ENCODE data around the gene FAM240B.

DNA sequence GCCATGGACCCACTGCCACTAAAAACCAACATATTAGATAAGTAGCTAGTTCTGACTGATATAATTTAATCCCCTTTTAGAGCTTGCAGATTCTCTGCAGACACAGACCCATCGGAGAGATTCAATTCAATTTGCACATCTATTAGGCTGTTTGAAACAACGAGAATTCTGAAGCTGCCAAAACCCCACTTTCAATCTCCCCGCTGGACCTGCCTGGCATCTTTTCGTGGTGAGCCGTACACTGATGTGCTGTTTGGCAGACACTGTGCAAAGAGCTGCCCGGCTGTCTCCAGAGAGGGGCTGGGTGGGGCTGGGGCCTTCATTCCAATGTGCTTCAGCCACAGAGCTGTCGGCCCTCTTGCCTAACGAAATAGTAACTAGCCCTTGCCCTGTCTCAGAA, 42.1 kb upstream of the FAM240B start:
- TF ChIP-seq POLR2A (IDR thresholded peaks at IDR 0.05; ENCODE audit: extremely low read depth, insufficient read length) = no peak
- TF ChIP-seq, protein P1, sequence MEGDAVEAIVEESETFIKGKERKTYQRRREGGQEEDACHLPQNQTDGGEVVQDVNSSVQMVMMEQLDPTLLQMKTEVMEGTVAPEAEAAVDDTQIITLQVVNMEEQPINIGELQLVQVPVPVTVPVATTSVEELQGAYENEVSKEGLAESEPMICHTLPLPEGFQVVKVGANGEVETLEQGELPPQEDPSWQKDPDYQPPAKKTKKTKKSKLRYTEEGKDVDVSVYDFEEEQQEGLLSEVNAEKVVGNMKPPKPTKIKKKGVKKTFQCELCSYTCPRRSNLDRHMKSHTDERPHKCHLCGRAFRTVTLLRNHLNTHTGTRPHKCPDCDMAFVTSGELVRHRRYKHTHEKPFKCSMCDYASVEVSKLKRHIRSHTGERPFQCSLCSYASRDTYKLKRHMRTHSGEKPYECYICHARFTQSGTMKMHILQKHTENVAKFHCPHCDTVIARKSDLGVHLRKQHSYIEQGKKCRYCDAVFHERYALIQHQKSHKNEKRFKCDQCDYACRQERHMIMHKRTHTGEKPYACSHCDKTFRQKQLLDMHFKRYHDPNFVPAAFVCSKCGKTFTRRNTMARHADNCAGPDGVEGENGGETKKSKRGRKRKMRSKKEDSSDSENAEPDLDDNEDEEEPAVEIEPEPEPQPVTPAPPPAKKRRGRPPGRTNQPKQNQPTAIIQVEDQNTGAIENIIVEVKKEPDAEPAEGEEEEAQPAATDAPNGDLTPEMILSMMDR (IDR thresholded peaks at IDR 0.05; ENCODE audit: low read depth, low read length) = no peak
